Liver (tissue), 3 donors: ENCODE measurements around the gene RBM33.

ENCODE experiments used
- CTCF ChIP-seq: fragments of 150-350 bp; IDR thresholded peaks from 2 replicates; pipeline ENCODE4 v1.5.1; 2017; ENCODE audit warnings: improper control_type of control experiment, low read depth, low read length; ENCODE audit not compliant: missing input control
- JUND ChIP-seq, 2 donors: IDR thresholded peaks; 2 replicates each; pipeline ENCODE4 v1.6.1; 2016; ENCODE audit warnings: antibody characterized with exemption in 2 of 2
- donor health status: healthy.
- donor health status: healthy.

DNA sequence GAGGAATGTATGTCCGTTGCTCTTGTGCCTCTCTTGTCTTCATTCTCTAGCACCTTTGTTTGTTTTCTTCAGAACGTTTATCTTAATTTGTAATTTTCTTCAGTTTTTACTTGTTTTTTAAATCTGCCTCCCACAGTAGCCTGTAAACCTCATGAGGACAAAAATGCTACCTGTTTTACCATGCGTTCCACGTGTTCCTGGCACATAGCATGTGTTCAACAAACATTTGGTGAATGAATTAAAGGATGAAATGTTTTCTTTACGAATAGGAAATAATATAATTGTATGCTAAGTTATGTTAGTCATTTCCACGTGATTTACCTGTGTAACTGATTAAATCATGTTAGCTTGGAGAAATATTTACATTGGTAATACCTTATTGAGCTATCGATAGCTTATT is 2.2 kb downstream of the RBM33 start:
- TF ChIP-seq CTCF: no peak
- TF ChIP-seq JUND (IDR thresholded peaks at IDR 0.05): no peak
